Activated CD8-positive, alpha-beta memory T cell treated with anti-CD3 and anti-CD28 coated beads for 24 hours (primary cell): Measurements from ENCODE around the gene COL11A1.
"Not testable (repeated sequence)": the region's sequence is repeated elsewhere in the genome, so short reads cannot be mapped to it uniquely, and the experiment has no call there.

Experiments used
- DNase-seq: peaks from one replicate; pipeline ENCODE4 v3.0.0-alpha.2; 2020

Gene COL11A1

DNA sequence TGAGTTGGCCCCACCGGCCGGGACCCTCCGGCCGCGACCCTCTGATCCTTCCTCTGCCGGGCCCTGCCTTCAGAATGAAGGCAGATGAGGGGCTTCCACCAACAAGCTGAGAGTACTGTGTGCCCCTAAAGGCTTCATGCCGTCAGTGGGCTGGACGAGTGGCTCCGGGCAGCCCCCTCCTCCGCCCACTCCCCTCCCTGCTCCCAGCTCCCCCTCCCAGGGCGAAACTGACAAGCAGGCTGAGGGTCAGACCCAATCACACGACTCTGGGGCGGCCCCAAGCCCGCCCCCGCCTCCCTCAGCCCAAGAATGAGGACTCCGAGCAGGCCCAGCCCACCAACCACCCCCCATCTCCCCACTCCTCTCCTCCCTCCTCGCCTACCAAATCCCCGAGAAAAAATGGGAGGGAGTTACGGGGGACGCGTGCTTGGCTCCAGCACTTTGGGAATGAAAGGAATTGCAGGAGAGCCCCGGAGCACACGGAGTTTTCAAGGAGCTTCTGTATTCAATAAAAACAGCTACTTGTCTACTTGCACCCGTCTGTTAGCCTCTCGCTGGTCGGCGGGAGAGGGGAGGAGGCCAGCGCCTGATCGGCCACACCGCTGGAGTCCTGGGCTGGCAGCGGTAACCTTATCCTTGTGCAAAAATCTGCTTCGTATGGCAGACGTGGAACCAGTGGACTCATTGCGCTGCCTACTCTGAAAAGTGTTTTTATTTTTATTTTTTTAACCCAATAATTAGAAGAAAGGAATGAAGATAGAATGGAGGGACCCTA is at the start of gene COL11A1:
COL11A1 (minus strand) TSS at position 147 of the 775 bp plus-strand sequence. CDS start 344 bp downstream, outside the sequence.
- DNase-seq: no peak

DNA sequence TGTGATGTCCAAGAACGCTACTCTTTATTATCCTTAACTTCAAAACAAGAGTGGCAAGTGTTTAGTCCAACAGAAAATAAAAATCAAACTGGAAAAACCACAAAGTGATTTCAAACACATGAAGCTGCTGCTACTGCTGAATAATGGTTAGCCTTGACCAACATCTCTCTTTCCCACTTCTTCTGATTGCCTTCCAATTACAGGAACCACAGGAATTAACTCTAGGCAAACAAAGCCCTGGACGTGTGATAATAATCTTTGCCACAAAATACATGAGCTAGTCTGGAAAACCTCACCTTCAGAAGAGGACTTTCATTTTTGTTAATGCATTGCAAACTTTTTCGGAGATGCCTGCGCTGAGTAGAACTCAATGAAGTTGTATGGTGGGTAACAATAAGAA is 48.6 kb upstream of the COL11A1 start:
- no peak for DNase-seq

DNA sequence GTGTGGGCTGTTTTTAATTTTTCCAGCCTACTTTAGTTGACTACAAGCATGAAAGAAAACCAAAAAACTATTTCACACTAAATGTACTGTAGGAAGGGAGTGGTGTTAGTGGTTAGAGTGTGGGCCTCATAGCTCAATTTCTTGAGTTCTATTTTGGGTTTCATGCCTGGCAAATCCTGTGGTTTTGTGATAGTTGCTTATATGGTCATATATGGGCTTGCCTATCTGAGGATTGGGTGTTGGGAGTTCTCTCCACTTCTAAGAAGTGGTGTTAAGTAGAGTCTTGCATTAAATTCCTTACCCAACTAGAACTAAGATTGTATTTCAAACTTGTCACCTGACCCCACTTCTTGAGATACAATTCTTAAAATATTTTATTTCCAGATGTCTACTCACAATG is 37.8 kb upstream of the COL11A1 start:
- no peak for DNase-seq

DNA sequence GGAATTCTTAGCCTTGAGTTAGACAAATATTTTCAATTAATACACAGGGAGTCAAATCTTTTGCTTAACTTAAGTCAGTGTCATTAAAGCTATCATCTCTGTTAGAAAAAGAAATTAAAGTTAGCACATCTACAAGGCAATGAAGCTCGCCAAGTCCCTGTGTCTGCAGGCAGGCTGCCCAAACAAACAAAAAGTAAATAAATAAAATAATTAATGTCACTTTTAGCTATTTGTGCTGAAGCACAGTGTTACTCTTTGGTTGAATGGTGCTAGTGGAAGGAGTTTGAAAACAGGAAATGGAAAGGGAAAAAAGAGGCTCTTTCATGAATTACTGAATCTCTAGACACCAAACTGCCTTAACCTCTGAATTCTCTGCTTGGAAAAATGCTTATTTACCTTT is 37.1 kb upstream of the COL11A1 start:
- DNase-seq: no peak

DNA sequence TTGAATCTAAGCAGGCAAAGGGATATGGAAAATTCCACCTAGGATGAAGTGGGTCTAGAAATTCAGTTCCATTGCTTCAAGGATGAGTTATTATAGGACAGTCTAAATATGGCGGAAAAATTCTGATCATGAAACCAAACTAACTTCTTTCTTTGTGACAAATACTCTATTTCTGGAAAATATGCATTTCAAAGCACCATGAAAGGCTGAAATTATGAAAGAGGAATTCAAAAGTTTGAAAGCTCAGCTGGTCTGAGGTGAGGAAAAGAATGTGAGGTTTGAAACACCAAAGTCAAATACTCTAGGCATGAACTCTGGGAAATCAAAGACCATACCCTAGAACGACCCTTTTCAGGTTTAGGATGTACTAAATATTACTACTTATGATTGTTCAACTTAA is 36.4 kb upstream of the COL11A1 start:
- no peak for DNase-seq

DNA sequence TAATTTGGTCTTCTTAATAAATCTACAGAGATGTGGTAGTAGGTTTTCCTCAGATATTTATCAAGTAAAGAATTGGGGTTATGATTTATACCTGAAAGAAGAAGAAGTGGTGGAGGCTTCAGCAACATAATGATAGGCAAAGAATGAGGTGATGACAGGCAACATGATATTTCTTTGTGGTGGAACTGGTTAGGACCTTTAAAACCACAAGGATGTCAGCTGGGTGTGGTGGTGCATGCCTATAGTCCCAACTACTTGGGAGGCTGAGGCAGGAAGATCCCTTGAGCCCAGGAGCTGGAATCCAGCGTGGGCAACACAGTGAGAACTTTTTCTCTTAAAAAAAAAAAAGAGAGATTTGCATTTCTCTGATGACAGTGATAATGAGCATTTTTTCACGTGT is 34.1 kb upstream of the COL11A1 start:
- no peak for DNase-seq

DNA sequence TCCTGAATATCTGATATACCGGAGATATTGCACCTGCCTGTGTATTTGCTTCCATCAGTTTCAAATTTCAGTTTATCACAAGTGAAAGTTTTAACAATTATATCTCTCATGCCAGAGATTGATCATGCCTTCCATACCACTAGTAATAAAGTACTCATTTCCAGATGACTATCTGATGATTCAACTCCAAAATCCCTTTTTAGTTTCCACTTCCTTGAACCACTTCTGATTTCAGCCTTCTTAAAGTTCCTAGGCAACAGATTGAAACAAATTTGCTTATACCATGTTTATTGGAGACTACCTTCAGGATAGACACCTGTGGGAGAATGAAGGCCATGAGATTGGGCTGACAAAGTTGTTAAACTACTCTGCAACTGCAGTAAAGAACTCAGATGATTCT is 21.5 kb upstream of the COL11A1 start:
- DNase-seq: no peak

DNA sequence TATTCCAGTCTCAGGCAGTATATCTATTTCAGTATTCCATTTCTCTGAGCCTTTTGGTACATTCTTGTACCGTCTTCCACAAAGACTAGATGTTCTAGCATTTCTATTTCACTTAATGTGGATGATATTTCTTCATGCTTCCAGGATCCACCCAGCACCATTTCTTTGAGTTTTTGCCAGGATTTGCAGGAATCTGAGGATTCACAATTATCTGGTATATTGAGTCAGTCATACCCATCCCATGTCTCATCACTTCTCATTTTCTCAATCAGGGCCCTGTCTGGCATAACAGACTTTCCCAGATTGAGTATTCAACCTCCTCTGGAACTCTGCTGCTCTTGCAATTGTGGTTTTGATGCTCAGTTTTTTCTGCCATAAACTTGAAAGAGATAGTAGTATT is 20.9 kb upstream of the COL11A1 start:
- no peak for DNase-seq

DNA sequence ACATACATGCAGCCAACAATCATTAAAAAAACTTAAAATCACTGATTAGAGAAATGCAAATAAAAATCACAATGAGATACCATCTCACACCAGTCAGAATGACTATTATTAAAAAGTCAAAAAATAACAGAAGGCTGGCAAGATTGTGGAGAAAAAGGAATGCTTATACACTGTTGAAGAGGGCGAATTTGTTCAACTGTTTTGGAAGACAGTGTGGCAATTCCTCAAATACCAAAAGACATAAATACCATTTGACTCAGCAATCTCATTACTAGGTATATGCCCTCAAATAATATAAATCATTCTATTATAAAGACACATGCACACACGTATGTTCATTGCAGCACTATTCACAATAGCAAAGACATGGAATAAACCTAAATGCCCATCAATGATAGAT is 19.9 kb upstream of the COL11A1 start:
- not testable (repeated sequence) for DNase-seq

DNA sequence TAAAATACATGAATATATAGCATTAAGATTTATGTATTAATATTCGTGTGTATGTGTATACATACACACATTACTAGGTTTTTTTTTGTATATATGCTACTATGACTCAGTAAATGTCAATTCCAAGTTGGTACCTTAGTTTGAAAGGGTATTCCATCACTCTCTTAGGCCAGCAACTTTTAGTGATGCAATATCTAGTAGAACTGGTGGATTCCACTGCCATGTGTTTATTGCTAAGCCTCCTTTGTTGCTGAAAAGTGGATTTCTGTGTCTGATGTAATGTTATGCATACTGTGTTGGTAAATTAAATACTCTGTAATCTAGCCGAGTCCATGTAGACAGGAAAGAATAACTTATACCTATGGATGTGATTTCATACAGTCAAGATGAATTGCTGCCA is 16.9 kb upstream of the COL11A1 start:
- DNase-seq: no peak

DNA sequence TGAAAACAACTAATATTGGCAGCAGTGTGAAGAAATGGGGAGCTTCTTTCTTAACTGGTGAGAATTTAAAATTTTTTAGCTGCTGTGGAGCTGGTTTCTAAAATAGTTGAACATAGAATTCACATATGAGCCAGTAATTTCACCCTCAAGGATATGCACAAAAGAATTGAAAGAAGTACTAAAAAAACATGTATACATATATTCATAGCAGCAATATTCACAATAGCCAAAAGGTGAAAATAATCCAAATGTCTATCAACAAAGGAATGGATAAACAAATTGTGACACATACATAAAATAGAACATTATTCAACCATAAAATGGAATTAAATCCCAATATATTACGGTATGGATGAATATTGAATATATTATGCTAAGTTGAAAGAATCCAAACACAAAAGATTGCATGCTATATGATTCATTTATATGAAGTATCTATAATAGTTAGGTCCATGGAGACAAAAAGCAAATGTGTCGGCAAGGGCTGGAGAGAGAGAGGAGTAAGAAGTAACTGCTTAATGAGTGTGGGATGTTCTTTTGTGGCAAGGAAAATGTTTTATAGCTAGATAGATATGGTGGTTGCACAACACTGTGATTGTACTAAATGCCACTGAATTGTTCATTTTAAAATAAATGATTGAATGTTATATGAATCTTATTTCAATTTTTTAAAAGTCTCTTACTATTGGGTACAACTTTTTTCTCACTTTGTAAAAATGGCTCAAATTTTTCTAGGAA is 14.8 kb upstream of the COL11A1 start:
- DNase-seq: no peak

DNA sequence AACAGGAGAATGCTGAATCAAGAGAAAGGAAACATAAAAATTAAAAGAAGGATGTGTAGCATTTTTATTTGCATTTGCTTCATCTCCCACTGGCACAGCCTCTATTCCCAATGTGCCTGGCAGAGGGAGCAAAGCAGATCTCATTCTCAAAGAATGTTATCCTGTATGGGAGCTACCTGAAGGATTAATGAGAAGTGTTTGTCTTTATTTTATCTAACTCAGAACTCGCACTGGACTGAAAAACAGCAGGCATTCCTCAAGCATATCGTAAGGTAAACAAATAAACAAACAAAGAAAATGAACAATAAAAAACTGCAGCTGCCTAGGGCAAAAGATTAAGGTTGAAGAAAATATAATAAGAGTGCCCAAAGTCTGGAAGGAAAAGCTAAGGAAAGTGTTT is 12.7 kb upstream of the COL11A1 start:
- DNase-seq: no peak

DNA sequence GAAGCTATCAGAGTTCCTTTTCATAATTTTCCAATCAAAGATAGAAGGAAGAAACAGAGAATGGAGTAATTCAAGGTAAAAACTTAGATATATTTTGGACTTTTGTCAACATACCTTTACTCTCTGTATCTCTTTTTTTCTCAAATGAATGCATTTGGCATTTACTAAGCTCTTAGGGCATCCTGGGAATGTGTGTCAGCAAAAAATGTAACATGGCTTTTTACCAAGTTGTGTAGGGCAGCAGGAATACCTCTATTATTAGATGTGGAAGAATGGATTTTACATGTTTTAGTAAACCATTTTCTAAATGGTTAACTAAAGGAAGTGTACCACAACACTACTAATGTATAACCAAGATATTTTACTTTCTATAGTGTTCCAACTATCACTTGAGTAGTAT is 4.2 kb upstream of the COL11A1 start:
- DNase-seq: no peak

DNA sequence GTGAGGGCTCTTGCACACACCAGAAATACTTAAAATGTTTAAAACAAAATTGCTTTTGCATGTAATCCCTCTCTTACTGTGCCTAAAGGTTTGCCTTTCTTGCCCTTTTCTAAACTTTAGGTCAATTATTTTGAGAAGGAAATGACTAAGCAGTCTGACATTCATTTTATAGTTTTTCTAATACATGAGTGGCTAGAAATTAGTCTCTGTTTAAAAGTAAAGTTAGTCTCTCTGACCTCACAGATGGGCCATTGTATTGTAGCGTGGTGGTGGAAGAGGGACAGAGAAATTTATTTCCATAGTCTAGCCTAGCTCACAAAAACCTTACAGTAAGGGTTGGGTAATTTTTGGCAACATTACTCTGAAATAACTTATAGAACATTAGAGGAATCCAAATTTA is 3.6 kb upstream of the COL11A1 start:
- no peak for DNase-seq

DNA sequence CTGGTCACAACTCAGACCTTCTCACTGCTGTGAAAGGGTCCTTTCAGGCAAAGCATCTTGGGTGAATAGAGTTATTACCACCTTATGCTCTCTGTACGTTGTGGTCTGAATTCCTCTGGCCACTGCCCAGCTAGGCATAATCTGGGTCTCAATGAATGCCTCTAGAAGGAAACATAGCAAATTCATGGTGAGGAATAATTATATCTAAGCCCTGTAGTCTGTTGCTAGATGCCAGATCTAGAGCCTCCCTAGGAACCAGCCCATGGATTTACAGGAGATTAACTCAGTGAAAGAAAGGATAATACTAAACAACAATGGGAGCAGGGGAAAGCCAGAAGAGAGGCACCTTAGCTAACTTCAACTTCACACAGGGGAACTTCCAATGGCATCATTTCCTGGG is 2.4 kb upstream of the COL11A1 start:
- no peak for DNase-seq

DNA sequence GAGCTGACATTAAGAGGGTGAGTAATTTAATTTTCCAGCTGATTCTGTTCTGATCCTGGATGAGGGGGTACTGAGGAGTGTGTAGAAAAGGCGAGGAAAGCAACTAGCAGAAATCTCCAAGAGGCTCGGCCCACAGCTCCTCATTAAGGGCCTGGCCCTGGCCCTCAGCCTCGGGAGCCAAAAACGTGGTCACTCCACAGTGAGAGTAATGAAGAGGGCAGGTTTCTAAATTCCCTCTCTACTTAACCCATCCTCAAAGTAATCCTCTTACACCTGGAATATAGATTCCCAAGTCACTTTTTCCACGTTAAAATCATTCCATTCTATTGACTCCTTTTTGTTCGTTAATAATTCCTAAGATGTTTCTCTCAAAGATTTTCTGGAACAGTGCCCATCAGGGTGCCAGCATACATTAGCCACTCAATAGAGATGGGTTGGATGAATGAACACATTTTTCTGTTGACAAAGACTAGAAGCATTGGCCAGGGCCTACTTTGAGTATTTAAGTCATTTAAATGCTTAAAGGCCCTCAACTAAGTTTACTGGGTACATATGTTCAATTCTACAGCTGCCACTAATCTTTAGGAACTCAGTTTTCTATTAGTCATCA is 1.1 kb upstream of the COL11A1 start:
- DNase-seq: no peak

DNA sequence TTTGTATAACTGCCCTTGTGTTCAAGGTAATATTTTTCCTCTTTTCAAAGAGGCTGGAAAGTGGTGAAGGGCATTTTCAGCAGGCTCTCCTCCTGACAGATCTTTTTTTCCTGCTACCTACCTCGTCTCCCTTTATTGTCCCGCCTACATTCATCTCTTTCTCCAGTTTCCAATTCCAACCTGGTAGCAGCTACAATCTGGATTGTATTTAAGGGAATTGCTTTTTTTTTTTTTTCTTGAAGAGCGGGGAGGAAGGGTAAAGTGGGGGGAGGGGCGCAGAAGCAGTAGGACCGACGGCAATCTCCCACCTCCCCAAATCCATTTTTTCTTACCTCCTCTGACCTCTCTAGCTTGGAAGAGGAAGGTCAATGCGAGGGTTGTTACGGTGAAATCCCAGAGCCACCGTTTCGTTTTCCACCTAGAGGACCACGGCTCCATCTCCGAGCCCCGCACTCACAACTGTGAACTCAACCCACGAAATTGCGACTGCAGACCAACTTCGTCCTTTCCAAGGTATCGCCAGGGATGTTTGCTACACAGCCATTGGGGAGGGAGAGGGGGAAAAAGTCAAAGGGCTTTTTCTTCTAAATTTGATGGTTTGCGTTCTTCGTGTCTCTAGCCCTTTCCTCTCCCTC is 464 bp downstream of the COL11A1 start:
- no peak for DNase-seq

DNA sequence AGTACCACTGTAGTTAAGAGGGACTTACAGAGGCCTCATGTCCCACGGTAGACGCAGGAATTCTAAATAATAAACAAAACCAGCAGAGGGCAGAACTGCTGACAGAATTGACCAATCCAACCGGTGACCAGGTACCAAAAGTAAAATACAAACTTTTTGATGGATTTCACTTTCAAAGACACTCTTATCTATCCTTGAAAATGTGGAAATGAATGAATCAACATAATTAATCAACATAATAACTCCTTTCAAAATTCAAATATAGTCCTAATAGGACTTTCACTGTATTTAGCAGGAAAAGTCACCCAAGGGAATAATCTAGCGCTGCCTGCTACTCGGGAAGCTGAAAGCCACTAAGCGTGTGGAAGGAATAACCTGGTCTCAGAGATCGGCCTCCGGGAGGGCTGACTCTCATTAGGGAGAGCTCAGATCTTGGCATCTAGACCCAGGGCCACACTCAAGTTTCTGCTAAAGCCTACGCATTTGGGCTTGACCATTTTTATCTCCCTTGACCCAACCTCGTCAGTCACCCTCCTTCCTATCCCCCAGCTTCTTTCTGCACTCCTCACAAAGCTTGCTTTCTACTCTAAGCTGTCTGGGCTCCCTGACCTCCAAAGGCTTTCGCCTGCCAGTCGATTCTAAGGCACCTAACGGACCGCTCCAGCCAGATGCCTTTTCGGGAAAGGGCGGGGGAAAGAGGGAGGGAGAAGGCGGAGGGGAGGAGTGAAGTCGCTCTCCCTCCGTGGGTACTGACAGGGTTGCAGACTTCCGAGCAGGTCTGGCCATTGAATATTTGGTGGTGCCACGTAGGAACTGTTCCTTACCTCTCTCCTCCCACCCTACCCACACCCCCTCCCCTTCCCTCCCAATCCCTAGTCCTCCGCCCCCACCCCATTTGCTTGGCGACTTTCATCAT is 1.6 kb downstream of the COL11A1 start:
- DNase-seq: no peak

DNA sequence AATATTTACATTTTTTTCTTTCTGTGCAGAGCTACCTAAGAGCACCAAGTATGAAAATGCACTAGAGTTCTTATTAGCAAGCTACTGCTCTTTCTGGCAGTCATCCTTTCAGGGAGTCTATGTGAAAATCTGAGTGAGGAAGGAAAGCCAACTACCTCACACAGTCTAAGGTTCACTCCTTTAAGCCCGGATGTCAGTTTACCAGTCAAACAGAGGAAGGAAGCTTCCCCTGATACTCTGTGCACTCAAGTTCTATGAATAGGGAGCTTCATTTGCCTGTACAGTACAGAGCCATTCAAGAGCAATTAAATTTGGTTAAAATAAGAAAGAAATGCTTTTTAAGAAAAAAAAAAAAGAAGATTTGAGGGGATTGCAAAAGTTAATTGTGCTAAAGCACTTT is 6.9 kb downstream of the COL11A1 start:
- DNase-seq: no peak

DNA sequence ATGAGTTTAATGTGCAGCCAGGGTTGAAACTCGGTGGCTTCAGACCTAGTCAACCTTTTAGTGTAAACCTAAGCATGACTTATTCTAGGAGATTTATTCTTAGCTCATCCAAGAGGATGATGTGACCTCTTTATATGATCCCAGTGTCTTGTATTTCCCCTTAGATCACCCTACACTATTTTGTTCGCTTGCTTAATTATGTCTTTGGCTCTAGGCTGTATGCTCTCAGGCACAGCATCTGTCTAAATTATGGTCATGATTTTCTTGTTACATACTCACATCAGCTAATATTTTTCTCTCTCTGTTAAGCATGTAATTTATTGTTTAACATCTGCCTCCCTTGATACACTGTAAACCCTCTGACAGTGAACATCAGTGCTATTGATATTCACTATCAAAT is 19.1 kb downstream of the COL11A1 start:
- no peak for DNase-seq

DNA sequence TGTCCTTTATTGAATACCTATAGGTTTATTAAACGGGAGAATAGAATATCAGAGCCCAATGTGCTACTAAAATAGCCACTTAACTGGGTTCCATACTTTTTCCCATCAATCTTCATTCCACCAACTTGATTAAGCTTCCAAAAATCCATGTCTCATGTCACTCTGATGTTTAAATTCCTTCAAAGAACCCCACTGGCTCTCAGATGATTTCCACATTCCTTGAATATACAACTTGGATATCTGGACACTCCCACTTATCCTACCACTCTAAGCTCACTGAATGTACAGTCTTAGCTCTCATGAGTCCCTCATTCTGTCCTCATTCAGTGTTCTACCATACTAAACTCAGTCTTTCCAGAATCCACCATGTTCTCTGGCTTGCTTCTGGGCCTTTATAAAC is 21.1 kb downstream of the COL11A1 start:
- DNase-seq: no peak

DNA sequence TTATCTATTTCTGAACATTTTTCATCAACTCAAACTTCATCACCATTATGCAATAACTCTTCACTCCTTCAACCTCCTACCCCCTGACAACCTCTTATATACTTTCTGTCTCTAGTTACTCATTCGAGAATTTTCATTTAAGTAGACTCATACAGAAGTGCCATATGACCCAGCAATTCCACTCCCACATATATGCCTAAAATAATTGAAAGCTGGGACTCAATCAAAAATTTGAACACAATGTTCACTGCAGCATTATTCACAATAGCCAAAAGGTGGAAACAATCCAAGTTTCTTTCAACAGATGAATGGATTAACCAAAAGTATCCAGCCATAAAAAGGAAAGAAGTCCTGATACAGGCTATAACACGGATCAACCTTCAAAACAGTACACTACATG is 24.1 kb downstream of the COL11A1 start:
- DNase-seq: no peak
